ENCODE data around the gene CDKN2B.

DNA sequence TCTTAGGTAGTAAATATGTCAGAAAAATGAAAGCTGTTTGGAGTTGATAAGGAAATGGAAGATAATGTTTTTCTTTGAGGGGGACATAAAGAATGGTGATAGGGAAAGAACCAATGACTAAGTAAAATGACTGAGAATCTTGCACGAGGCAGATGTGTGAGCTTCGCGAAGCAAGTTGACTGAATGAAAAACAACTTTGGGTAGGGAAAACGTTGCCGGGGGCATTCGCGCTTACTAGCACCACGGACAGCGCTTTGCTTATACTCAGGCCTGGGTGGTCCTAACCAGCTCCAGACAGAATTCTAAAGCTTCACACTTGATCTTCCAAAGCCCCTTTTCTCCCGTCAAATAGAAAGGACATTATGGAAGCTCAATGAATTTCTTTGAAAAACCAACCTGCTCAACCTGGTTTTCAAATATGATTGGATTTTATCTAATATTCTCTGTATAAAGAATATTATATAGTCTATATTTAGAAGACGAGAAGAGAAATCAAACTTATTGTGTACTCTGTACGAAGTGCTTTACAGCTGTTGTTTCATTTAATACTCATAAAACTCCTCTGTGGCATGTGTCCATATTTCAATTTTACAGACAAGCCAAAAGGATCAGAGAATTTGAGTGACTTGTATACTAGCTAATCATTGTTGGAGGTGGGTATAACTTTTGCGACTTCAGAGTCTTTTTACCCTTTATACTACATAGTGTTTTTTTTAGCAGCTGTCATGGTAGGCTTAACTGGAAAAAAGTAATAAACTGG is 1.9 kb upstream of the CDKN2B start:
- no peak for TF ChIP-seq POLR2A (IDR thresholded peaks at IDR 0.05)
- no peak for TF ChIP-seq CTCF (IDR thresholded peaks at IDR 0.05)
- no peak for TF ChIP-seq POLR2AphosphoS5 (IDR thresholded peaks at IDR 0.05)

Data from breast epithelium (tissue), 3 donors.